Prostate gland (tissue), 2 donors: ENCODE results near the gene ALK.

ENCODE experiments used
- CTCF ChIP-seq, 4 experiments: fragments of 200-600 bp in 2 of 4; fragments of 450-650 bp in 2 of 4; sonication (generic) in 2 of 4; IDR thresholded peaks; 1 replicate in 3 of 4; 2 replicates in 1 of 4; pipeline ENCODE4 v1.5.1; 2016 to 2019; ENCODE audit warnings: antibody characterized with exemption in 4 of 4, mild to moderate bottlenecking in 2 of 4, moderate library complexity in 2 of 4
- POLR2A ChIP-seq: fragments of 450-650 bp; IDR thresholded peaks from one replicate; pipeline ENCODE4 v1.6.1; 2016; ENCODE audit warnings: antibody characterized with exemption, mild to moderate bottlenecking
- POLR2AphosphoS5 ChIP-seq: sonication (generic); formaldehyde crosslinking; IDR thresholded peaks from one replicate; pipeline ENCODE4 v1.6.1; 2017; ENCODE audit warnings: antibody characterized with exemption

DNA sequence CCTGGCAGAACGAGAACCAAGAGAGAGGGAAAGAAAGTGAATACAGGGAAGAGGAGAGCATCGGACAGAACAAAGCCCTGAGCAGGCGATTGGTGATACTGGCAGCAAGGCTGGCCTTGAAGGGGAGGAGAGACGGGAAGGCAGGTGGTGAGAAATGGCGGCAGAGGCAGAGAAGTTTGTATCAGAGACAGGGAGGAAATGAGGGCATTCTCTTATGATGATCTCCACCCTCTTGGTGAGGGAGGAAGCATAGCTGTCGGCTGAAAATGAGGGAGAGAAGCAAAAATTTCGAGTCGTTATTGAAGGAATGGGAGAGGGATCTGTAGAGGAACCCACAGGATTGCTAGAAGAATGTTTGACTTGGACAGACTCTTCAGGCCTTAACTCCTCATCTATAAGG, 725.6 kb downstream of the ALK start:
- TF ChIP-seq CTCF (IDR thresholded peaks at IDR 0.05) (no peak), POLR2A (no peak), POLR2AphosphoS5 (no peak)
